ENCODE measurements around the gene C6.

DNA sequence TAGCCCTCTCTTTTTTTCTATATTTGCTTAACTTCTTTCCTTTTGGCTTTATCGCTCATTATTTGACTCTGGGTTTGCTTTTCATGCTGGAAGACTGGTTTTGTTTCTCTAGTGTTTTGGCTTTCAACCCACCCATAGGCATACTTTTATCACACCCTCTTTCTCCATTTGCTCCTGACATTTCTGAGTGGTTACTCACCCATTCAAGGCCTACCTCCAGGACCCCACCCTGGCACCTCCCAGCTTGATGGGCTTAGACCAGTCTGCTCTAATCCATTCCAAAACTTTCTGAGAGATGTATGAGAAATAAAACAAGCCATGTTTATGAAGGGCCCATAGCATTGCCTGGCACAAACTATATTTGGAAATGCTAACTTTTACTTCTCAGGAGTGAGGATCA is 18.1 kb downstream of the C6 start:
- no peak for TF ChIP-seq EZH2phosphoT487 (IDR thresholded peaks at IDR 0.05; ENCODE audit: borderline replicate concordance, low read depth, low read length)
- TF ChIP-seq, protein P1, sequence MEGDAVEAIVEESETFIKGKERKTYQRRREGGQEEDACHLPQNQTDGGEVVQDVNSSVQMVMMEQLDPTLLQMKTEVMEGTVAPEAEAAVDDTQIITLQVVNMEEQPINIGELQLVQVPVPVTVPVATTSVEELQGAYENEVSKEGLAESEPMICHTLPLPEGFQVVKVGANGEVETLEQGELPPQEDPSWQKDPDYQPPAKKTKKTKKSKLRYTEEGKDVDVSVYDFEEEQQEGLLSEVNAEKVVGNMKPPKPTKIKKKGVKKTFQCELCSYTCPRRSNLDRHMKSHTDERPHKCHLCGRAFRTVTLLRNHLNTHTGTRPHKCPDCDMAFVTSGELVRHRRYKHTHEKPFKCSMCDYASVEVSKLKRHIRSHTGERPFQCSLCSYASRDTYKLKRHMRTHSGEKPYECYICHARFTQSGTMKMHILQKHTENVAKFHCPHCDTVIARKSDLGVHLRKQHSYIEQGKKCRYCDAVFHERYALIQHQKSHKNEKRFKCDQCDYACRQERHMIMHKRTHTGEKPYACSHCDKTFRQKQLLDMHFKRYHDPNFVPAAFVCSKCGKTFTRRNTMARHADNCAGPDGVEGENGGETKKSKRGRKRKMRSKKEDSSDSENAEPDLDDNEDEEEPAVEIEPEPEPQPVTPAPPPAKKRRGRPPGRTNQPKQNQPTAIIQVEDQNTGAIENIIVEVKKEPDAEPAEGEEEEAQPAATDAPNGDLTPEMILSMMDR (conservative IDR thresholded peaks at IDR 0.05; ENCODE audit: low read length): no peak
